Memory B cell (primary cell): ENCODE measurements around the gene TP53AIP1.

Experiments
- ATAC-seq: fragments of 150-1000 bp; cut with Tn5 transposase; 2 replicates; pipeline ENCODE4 v1.10.0; 2021; ENCODE audit warnings: low read depth, mild to moderate bottlenecking, moderate library complexity
- DNase-seq, 2 donors: peaks; one replicate each; pipeline ENCODE4 v3.0.0; 2022; ENCODE audit warnings: low spot score in 2 of 2
- H3K27ac Mint-ChIP-seq: one replicate; pipeline ENCODE4 v1.8.0; 2022; ENCODE audit warnings: mild to moderate bottlenecking, moderate library complexity, mixed read lengths
- H3K27me3 Mint-ChIP-seq: one replicate; pipeline ENCODE4 v1.8.0; 2022; ENCODE audit warnings: mixed read lengths
- H3K36me3 Mint-ChIP-seq: one replicate; pipeline ENCODE4 v1.8.0; 2022; ENCODE audit warnings: mild to moderate bottlenecking, mixed read lengths
- H3K4me1 Mint-ChIP-seq: one replicate; pipeline ENCODE4 v1.8.0; 2022; ENCODE audit warnings: mixed read lengths
- H3K4me3 Mint-ChIP-seq: one replicate; pipeline ENCODE4 v1.8.0; 2022; ENCODE audit warnings: mild to moderate bottlenecking, moderate library complexity, mixed read lengths
- H3K9me3 Mint-ChIP-seq: one replicate; pipeline ENCODE4 v1.8.0; 2022; ENCODE audit warnings: mixed read lengths

The TP53AIP1 gene

DNA sequence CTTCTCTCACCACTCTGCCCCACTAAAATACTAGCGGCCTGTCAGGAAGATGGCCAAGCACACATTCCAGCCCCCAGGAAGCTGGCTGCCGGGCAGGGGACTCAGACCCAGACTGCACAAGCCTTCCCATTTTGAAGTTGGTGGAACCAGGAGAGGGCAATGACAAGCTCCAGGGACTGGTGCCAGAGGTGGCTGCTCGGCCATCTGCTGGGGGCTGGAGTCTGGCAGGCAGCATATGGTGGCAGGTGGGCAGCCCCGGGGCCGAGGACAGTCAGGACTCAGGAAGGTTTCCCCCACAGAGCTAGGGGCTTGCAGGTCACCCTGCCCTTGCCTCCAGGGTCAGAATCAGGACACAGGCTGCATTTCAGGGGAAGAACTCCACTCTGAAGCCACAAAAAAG lies 28.9 kb downstream of the TP53AIP1 start:
- H3K4me3 Mint-ChIP-seq, result no peak overlapping the region
- H3K4me1 Mint-ChIP-seq, result no peaks in the 10 kb centered on the region
- DNase-seq (no peak), ATAC-seq (no peak)
- peaks cover 24% of the 10 kb centered on the region for H3K27me3 Mint-ChIP-seq
- no peaks in the 10 kb centered on the region for H3K36me3 Mint-ChIP-seq
- H3K9me3 Mint-ChIP-seq, result peaks cover 7% of the 10 kb centered on the region
- H3K27ac Mint-ChIP-seq, result no peak overlapping the region

DNA sequence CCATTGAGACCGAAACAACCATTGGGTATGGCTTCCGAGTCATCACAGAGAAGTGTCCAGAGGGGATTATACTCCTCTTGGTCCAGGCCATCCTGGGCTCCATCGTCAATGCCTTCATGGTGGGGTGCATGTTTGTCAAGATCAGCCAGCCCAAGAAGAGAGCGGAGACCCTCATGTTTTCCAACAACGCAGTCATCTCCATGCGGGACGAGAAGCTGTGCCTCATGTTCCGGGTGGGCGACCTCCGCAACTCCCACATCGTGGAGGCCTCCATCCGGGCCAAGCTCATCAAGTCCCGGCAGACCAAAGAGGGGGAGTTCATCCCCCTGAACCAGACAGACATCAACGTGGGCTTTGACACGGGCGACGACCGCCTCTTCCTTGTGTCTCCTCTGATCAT lies 31.0 kb downstream of the TP53AIP1 start:
- no peak for DNase-seq
- peaks cover 7% of the 10 kb centered on the region for H3K9me3 Mint-ChIP-seq
- H3K27me3 Mint-ChIP-seq, result peaks cover 24% of the 10 kb centered on the region
- no peak for ATAC-seq
- no peaks in the 10 kb centered on the region for H3K36me3 Mint-ChIP-seq
- H3K27ac Mint-ChIP-seq, result no peak overlapping the region
- H3K4me1 Mint-ChIP-seq, result no peaks in the 10 kb centered on the region
- H3K4me3 Mint-ChIP-seq, result no peak overlapping the region

DNA sequence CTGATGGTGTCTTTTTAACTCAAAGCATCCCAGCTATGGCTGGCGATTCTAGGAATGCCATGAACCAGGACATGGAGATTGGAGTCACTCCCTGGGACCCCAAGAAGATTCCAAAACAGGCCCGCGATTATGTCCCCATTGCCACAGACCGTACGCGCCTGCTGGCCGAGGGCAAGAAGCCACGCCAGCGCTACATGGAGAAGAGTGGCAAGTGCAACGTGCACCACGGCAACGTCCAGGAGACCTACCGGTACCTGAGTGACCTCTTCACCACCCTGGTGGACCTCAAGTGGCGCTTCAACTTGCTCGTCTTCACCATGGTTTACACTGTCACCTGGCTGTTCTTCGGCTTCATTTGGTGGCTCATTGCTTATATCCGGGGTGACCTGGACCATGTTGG lies 31.4 kb downstream of the TP53AIP1 start:
- no peak for ATAC-seq
- no peak overlapping the region for H3K4me3 Mint-ChIP-seq
- H3K27me3 Mint-ChIP-seq, result peaks cover 24% of the 10 kb centered on the region
- H3K9me3 Mint-ChIP-seq, result peaks cover 7% of the 10 kb centered on the region
- no peak for DNase-seq
- no peak overlapping the region for H3K27ac Mint-ChIP-seq
- peaks cover under 1% of the 10 kb centered on the region for H3K4me1 Mint-ChIP-seq
- no peaks in the 10 kb centered on the region for H3K36me3 Mint-ChIP-seq

DNA sequence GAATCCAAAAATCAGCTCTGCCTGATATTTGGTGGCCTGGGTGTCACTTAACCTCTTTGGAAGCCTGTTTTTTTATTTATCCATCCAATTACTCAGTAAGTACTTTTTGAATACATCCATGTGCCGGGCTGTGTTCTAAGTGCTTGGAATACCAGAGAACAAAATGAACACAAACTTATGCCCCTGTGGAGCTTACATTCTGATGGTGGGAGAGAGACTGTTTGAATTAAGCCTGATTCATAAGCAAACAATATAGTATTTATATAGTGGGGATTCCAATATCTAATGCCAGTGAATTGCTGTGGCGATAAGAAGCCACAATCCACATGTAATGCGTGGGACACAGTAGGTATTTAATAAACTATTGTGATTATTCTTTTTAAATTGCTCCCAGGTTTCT lies 32.1 kb downstream of the TP53AIP1 start:
- H3K4me3 Mint-ChIP-seq, result no peak overlapping the region
- no peak for DNase-seq

DNA sequence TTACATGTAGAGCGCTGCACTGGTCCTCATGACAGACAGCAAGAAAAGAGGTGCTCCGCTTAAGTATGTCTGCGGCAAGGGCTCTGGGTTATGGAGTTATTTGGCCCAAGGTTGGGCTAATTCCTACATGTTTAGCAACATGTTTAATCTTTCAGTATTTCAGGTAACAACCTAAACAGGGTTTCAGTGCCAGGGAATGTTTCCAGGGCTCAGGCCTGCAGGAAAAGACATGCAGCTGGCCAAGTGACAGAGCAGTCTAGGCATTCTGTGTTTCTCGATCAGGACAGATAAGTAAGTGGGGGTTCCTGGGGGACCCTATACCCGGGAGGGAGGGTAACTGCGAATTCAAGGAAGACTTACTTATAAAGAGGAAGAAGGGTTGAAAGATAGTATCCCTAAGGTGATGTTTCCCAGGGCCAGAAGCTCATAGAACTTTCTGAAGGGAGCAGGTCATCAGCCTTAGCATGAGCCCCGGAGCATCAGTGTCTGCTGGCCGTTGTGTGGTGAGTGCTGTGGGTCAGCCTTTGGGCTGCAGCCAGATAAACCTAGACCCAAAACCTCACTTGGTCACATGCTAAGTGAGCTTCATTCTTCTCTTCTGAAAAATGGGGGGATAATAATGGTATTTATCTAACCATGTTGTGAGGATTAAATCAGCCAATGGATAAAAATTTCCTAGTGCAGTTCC lies 33.1 kb downstream of the TP53AIP1 start:
- peaks cover 17% of the 10 kb centered on the region for H3K27me3 Mint-ChIP-seq
- H3K27ac Mint-ChIP-seq, result no peak overlapping the region
- no peaks in the 10 kb centered on the region for H3K36me3 Mint-ChIP-seq
- H3K4me1 Mint-ChIP-seq, result peaks cover 9% of the 10 kb centered on the region
- H3K4me3 Mint-ChIP-seq, result no peak overlapping the region
- DNase-seq (no peak), ATAC-seq (no peak)
- no peaks in the 10 kb centered on the region for H3K9me3 Mint-ChIP-seq

More for the DNA sequence above, 32.1 kb downstream of the TP53AIP1 start:
- H3K9me3 Mint-ChIP-seq, result peaks cover 2% of the 10 kb centered on the region
- no peak for ATAC-seq
- peaks cover 21% of the 10 kb centered on the region for H3K27me3 Mint-ChIP-seq
- peaks cover 6% of the 10 kb centered on the region for H3K4me1 Mint-ChIP-seq
- no peaks in the 10 kb centered on the region for H3K36me3 Mint-ChIP-seq
- H3K27ac Mint-ChIP-seq, result no peak overlapping the region

DNA sequence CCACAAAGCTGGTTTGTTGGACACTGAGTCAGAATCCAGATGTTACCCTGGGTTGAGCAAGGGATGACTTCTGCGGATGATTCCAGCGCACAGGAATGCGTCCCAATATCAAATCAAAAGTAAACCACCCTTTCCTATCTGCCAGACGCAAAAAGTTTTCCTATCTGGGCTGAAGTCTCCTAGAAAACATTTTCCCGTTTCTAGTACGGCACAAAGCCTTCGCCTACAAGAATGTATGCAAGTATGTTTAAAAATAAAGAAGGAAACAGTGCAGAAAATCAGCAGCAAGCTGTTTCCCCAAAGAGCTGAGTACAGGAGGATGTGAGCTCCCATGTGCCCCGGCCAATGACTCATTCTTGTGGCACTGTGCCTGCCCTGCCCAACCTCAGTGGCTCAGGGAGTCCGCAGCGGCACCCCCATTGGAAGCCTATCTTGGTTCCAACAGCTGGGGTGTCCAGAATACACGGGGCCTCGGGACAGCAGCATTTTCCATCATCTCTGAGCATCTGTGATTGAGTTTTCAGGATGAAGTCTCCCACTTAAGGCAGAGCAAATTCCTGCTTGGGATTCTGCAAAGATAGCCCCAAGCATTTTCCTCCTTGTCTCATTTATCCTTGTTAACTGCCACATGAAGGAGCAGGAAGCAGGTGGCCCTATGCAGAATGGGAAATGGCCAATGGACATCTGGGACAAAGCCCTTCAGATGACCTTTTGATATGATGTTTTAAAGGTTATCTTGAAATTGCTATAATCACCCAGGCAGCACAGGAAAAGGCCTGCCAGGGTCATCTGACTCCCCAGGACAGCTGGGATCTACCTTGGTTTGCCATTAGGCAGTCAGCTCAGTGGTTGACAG lies 34.1 kb downstream of the TP53AIP1 start:
- no peak overlapping the region for H3K4me3 Mint-ChIP-seq
- peaks cover 17% of the 10 kb centered on the region for H3K4me1 Mint-ChIP-seq
- ATAC-seq (no peak), DNase-seq (no peak)
- H3K27me3 Mint-ChIP-seq, result peaks cover 23% of the 10 kb centered on the region
- no peaks in the 10 kb centered on the region for H3K9me3 Mint-ChIP-seq
- no peak overlapping the region for H3K27ac Mint-ChIP-seq
- H3K36me3 Mint-ChIP-seq, result no peaks in the 10 kb centered on the region

DNA sequence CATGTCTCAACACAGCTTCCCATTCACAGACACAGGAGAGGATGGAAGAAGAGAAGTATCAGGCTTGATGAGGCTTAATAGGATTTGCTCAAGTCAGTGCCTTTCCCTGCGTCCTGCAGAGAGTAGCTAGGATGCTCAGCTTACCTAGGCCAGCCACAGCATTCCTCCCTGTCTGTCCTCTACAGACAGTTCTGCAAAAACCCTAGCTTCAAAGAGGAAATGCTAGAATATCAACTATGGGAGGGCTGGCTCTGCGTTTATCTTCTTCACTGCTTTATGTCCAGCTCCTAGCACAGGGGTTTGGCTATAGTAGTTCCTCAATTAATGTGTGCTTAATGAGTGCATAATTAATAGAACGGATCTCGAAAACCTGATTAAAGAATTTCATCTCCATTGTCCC lies 35.1 kb downstream of the TP53AIP1 start:
- H3K27ac Mint-ChIP-seq, result no peak overlapping the region
- H3K27me3 Mint-ChIP-seq, result peaks cover 21% of the 10 kb centered on the region
- H3K4me3 Mint-ChIP-seq, result no peak overlapping the region
- H3K9me3 Mint-ChIP-seq, result no peaks in the 10 kb centered on the region
- no peak for ATAC-seq
- peaks cover 19% of the 10 kb centered on the region for H3K4me1 Mint-ChIP-seq
- H3K36me3 Mint-ChIP-seq, result no peaks in the 10 kb centered on the region
- no peak for DNase-seq

DNA sequence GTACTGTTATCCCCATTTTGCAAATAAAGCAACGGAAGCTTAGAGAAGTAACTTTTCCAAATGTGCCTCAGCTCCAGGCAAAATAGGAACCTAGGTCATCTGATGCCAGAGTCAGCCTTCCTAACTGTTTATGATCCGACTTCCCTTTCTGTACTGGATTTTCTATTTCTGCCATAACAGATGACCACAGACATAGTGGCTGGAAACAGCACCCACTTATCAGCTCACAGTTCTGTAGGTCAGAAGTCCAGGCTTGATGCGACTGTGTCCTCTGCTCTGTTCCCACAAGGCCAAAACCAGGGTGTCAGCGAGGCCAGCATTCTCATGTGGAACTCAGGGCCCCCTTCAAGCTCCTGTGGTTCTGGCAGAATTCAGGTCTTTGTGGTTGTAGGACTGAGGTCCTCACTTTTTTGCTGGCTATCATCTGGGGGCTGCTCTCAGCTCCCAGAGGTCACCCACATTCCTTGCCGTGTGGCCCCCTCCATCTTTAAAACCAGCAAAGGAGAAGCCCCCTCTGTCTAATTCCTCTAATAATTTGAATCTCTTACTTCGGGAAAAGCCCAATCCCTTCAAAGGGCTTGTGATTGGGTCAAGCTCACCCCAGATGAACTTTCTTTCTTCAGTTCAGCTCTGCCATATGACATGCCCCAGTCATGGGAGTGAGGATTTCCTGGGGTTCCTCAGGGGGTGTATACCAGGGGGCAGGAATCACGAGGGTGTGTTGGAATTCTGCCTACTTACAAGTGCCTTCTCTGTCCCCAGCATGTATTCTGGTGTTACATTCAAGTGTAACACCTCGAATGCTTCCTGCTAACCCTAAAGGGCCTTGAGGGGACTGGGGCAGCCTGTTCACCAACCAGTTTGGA lies 36.3 kb downstream of the TP53AIP1 start:
- no peak for ATAC-seq
- peak overlapping the region; percentile 88 for H3K4me3 Mint-ChIP-seq
- H3K4me1 Mint-ChIP-seq, result peaks cover 19% of the 10 kb centered on the region
- H3K9me3 Mint-ChIP-seq, result no peaks in the 10 kb centered on the region
- no peaks in the 10 kb centered on the region for H3K36me3 Mint-ChIP-seq
- H3K27me3 Mint-ChIP-seq, result peaks cover 17% of the 10 kb centered on the region
- H3K27ac Mint-ChIP-seq, result no peak overlapping the region
- DNase-seq, result no peak

DNA sequence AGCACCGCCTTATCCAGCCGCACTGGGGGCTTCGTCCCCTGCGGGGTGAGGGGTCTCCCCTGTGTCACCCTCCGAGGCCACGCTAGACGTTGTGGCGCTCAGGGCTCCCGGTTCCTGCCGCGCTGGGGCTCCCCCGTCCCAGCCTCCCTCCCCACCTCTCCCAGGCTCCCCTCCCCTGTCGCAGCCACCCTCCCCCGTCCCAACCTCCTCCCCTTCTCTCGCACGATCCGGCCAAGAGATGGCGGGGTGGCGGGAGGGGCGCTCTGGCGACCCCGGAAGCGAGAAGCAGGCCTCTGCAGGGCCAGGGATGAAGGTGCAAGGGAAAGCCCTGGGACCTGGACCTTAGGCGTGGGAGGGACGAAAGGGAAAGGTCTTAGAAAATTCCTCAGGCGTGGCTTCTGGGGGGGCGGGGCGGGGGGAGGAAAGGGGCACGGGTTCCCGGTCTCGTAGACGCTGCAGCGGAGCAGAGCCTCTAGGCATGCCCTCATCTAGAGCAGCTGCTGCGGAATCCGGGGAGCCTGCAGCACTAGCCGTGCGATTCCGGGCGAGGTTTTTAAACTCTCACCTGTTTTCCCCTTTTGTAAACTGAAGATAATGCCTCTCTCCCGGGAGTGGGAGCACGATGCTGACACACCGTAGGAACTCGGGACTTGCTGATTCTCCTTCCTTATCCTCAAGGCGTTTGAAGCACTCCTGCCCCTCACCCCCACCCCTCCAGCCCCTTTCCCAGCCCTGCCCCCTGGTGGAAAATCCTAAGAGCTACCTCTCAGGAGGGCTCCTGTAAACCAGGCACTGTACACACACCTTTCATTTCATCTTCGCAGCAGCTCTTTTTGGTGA lies 37.1 kb downstream of the TP53AIP1 start:
- H3K4me3 Mint-ChIP-seq, result peak overlapping the region; percentile 88
- H3K27me3 Mint-ChIP-seq, result peaks cover 22% of the 10 kb centered on the region
- H3K9me3 Mint-ChIP-seq, result no peaks in the 10 kb centered on the region
- H3K4me1 Mint-ChIP-seq, result peaks cover 19% of the 10 kb centered on the region
- DNase-seq, result no peak
- no peak overlapping the region for H3K27ac Mint-ChIP-seq
- no peaks in the 10 kb centered on the region for H3K36me3 Mint-ChIP-seq
- peak; percentile 66 for ATAC-seq

DNA sequence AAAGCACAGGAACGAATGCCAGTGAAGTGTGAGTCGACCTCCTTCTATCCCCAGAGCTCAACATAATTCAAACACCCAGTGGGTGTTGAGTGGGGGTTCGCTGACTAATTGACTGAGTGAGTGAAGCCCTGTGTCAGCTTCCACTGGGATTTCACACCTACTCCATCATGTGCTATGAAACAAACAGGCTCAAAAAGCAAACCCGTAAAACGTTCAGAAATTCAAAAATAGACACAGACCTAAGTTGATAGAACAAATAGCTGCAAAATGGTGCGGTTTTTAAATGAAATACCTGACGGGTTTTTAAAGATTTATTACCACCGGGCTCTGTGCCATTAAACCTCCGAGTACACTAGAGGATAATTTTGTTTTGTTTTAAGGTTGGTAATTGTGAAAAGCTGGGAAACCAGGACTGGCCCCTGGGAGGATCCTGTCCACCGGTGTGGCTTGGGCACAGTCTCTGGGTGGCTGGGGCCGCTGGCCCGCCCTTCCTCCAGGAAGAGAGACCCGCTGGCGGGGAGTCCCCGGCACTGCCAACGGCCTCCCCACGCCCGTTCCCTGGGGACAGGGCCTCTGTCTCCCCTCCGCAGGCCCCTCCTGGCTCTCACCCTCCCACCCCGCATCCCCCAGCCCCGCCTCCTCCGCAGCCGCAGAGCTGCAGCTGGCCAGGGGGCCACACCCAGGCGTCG lies 37.9 kb downstream of the TP53AIP1 start:
- Mint-ChIP-seq H3K36me3 (no peaks in the 10 kb centered on the region), H3K9me3 (no peaks in the 10 kb centered on the region), H3K27me3 (peaks cover 25% of the 10 kb centered on the region), H3K4me3 (peak overlapping the region; percentile 88), H3K27ac (no peak overlapping the region), H3K4me1 (peaks cover 19% of the 10 kb centered on the region)
- ATAC-seq (peak; percentile 50), DNase-seq (no peak)

DNA sequence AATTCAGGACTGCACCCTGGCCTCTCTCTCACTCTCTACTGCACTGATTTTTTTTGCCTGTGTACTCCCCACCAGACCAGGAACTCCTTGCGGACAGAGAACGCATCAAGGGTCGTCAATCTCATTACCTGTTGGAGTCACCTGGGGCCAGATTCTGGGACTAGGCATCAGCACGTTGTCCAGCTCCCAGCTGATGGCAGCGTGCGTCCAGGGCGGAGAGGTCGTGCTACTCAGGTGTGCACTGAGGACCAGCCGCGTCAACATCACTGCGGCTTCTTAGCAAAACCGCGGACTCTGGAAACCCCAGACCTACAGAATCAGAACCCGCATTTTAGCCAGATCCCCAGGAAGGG lies 38.4 kb downstream of the TP53AIP1 start:
- Mint-ChIP-seq H3K27me3 (peaks cover 27% of the 10 kb centered on the region), H3K4me3 (peak overlapping the region; percentile 88), H3K27ac (no peak overlapping the region), H3K4me1 (peaks cover 19% of the 10 kb centered on the region), H3K9me3 (no peaks in the 10 kb centered on the region), H3K36me3 (no peaks in the 10 kb centered on the region)
- ATAC-seq (no peak), DNase-seq (no peak)

DNA sequence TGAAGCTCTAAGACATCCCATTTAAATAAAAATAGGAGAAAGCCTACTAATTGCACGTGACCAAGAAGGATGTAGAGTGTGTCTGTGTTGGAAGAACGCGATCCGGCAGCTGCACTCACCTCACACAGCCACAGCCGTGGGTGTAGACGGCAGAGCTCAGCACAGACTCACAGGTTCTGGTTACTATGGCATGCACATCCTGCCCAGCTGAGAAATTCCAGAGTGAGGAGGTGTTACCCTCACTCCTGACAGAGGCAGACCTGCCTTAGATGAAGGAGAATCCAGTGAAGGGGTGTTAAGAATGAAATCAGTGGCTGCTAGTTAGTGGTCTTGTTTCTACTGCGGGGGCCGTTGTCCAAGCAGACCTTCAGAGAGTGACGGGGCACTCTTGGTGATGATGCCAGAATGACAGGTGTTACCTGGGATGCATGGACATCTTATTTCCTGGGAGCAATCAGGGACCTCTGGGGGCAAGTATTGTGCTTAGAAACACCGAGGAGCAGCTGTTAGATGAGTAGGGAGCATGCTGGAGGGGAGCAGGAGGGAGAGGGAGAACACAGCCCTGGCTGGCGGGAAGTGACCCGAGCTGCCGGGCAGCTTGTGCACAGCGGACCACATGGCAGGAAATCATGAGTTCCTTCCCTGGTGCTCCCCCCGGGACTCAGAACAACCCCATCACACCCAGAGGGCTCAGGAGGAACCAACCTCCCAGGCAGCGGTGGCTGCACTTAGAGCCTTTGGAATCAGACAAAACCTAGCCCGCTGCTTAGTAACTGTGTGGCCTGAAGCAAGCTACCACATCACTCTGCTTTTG lies 39.2 kb downstream of the TP53AIP1 start:
- H3K4me1 Mint-ChIP-seq, result peaks cover 23% of the 10 kb centered on the region
- DNase-seq (no peak), ATAC-seq (peak; percentile 25)
- peak overlapping the region; percentile 48 for H3K4me3 Mint-ChIP-seq
- H3K27ac Mint-ChIP-seq, result no peak overlapping the region
- H3K9me3 Mint-ChIP-seq, result no peaks in the 10 kb centered on the region
- H3K36me3 Mint-ChIP-seq, result no peaks in the 10 kb centered on the region
- H3K27me3 Mint-ChIP-seq, result peaks cover 29% of the 10 kb centered on the region
